Neural cell (in vitro differentiated cells): ENCODE data around the gene EXOC3L1. TPM values are rescaled to one million over a fixed set of nuclear protein-coding genes. Genes with fewer than 3 reads are reported as not detected.

Experiments used
- H2AFZ ChIP-seq: fragments of 200-600, 300-800 bp; sonication (generic), shearing (Covaris generic); 2 replicates; pipeline ENCODE4 v1.6.0; 2014; ENCODE audit warnings: low read depth, mild to moderate bottlenecking, antibody characterized with exemption, low read length, moderate library complexity
- H3F3A ChIP-seq: fragments of 200-600 bp; shearing (Covaris generic); 2 replicates; pipeline ENCODE4 v1.6.1; 2016; ENCODE audit warnings: mild to moderate bottlenecking, moderate library complexity, mixed read lengths, antibody characterized with exemption, low read length; ENCODE audit not compliant: insufficient read depth, poor library complexity, severe bottlenecking
- H3K27ac ChIP-seq: fragments of 200-600, 300-800 bp; sonication (generic), shearing (Covaris generic); 2 replicates; pipeline ENCODE4 v1.5.1; 2014; ENCODE audit warnings: mild to moderate bottlenecking, low read length, moderate library complexity
- H3K27me3 ChIP-seq: fragments of 300-800, 200-600 bp; sonication (generic), shearing (Covaris generic); 2 replicates; pipeline ENCODE4 v1.6.0; 2014; ENCODE audit warnings: mild to moderate bottlenecking, low read depth, low read length, moderate library complexity; ENCODE audit not compliant: insufficient read depth
- H3K36me3 ChIP-seq: fragments of 300-800, 200-600 bp; sonication (generic), shearing (Covaris generic); 2 replicates; pipeline ENCODE4 v1.5.1; 2014; ENCODE audit warnings: mild to moderate bottlenecking, antibody characterized with exemption, low read length, moderate library complexity; ENCODE audit not compliant: insufficient read depth
- H3K4me2 ChIP-seq: fragments of 300-800, 200-600 bp; sonication (generic), shearing (Covaris generic); 2 replicates; pipeline ENCODE4 v1.6.0; 2014; ENCODE audit warnings: mild to moderate bottlenecking, low read length
- H3K4me3 ChIP-seq: fragments of 300-800, 200-600 bp; sonication (generic), shearing (Covaris generic); 2 replicates; pipeline ENCODE4 v1.5.1; 2014; ENCODE audit warnings: mild to moderate bottlenecking, low read length, moderate library complexity
- H3K79me2 ChIP-seq: fragments of 200-600 bp; shearing (Covaris generic); replicated peaks from 2 replicates; pipeline ENCODE4 v1.6.0; 2014; ENCODE audit warnings: mild to moderate bottlenecking, low read length, moderate library complexity; ENCODE audit not compliant: insufficient read depth
- H3K9ac ChIP-seq: fragments of 300-800, 200-600 bp; sonication (generic), shearing (Covaris generic); 2 replicates; pipeline ENCODE4 v1.6.1; 2016; ENCODE audit warnings: mild to moderate bottlenecking, low read length, mixed read lengths
- H3K9me2 ChIP-seq: fragments of 200-600 bp; shearing (Covaris generic); 2 replicates; pipeline ENCODE4 v1.6.1; 2016; ENCODE audit warnings: mild to moderate bottlenecking, low read length, mixed read lengths; ENCODE audit not compliant: insufficient read depth
- H3K9me3 ChIP-seq: fragments of 200-600, 300-800 bp; sonication (generic), shearing (Covaris generic); 2 replicates; pipeline ENCODE4 v1.6.1; 2016; ENCODE audit warnings: mild to moderate bottlenecking, mixed run types, low read length, moderate library complexity, mixed read lengths
- H4K20me1 ChIP-seq: fragments of 200-600 bp; shearing (Covaris generic); 2 replicates; pipeline ENCODE4 v1.6.1; 2016; ENCODE audit warnings: mild to moderate bottlenecking, mixed run types; ENCODE audit not compliant: insufficient read depth
- EP300 ChIP-seq: fragments of 450-650 bp; conservative IDR thresholded peaks from 2 replicates; pipeline ENCODE4 v1.6.1; 2014; ENCODE audit warnings: antibody characterized with exemption, mild to moderate bottlenecking, moderate library complexity; ENCODE audit not compliant: poor library complexity, severe bottlenecking
- EZH2 ChIP-seq: fragments of 200-600, 300-800 bp; shearing (Covaris generic), sonication (generic); IDR thresholded peaks from 2 replicates; pipeline ENCODE4 v1.6.1; 2014; ENCODE audit warnings: antibody characterized with exemption, low read length, borderline replicate concordance, mild to moderate bottlenecking; ENCODE audit not compliant: insufficient read depth, poor library complexity, severe bottlenecking
- MXI1 ChIP-seq: fragments of 450-650 bp; conservative IDR thresholded peaks from 2 replicates; pipeline ENCODE4 v1.6.1; 2014; ENCODE audit warnings: antibody characterized with exemption, mild to moderate bottlenecking; ENCODE audit not compliant: poor library complexity, severe bottlenecking
- POLR2AphosphoS5 ChIP-seq: IDR thresholded peaks from 2 replicates; pipeline ENCODE4 v1.6.1; 2012
- RAD21 ChIP-seq: fragments of 450-650 bp; conservative IDR thresholded peaks from 2 replicates; pipeline ENCODE4 v1.6.1; 2014; ENCODE audit warnings: antibody characterized with exemption, mild to moderate bottlenecking, moderate library complexity
- REST ChIP-seq: IDR thresholded peaks from 2 replicates; pipeline ENCODE4 v1.6.1; 2012; ENCODE audit warnings: borderline replicate concordance
- SMC3 ChIP-seq: fragments of 450-650 bp; conservative IDR thresholded peaks from 2 replicates; pipeline ENCODE4 v1.6.1; 2014; ENCODE audit warnings: antibody characterized with exemption, mild to moderate bottlenecking, moderate library complexity; ENCODE audit not compliant: poor library complexity
- TAF1 ChIP-seq: IDR thresholded peaks from 2 replicates; pipeline ENCODE4 v1.6.1; 2012; ENCODE audit warnings: low read depth
- polyA plus RNA-seq: library from polyadenylated mRNA; depleted of rRNA; stranded (reverse); fragments of >200 nt; gene quantifications from 2 replicates; pipeline ENCODE4 v1.2.3, GENCODE V29; 2014
- TF ChIP-seq, protein P1 (sequence below): fragments of 450-650 bp; IDR thresholded peaks from 2 replicates; pipeline ENCODE4 v1.5.1; 2014; ENCODE audit warnings: antibody characterized with exemption, mild to moderate bottlenecking, moderate library complexity; ENCODE audit not compliant: poor library complexity, severe bottlenecking

The EXOC3L1 gene
- polyA plus RNA-seq, 1 donor from 2014 or later: 0.43 TPM

- TF ChIP-seq RAD21 (no peak), MXI1 (no peak), SMC3 (no peak)
Measured at GRCh38 chr16:67223992-67224391, 34.1 kb upstream of the EXOC3L1 start (continued).

DNA sequence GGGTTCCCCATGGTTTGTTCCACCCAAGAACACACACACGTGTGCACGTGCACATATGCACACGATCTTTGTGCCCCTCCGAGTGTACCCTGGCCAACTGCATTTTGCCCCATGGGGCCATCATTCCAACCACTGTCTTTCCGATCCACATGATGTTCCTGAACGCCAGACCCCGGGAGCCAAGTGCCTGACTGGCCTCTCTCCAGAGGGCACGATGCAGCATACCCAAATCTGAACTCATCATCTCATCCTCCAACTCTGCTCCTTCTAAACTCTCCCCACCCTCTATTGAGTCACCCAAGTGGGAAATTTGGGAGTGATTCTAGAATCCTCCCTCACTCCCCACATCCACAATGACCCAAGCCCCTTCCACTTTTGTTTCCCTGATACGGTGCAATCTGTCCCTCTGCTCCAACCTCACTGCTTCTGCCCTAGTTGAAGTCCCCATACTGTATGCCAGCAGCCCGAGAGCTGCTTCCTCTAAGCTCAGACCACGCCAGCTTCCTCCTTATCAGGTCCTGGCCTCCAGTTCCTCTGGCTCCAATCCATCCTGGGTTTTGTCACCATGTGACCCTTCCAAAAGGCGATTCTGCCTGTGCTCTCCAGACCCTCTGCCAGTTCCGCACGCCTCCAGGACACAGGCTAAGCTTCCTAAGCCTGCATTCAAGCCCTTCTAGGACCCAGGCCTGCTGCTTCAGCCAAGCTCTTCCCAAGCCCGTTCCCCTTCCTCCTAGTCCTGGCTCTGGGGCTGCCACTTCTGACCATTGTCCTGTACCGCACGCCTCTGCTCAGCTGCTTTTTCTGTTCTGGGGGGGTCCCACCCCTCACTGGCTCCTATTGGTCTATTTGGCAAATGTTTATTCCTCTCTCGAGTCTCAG, 26.9 kb upstream of the EXOC3L1 start:
- no peaks in the 10 kb centered on the region for H3F3A ChIP-seq
- no peaks in the 10 kb centered on the region for H3K9me2 ChIP-seq
- H4K20me1 ChIP-seq: no peaks in the 10 kb centered on the region
- no peak overlapping the region for H3K4me2 ChIP-seq
- no peak overlapping the region for H2AFZ ChIP-seq
- H3K9ac ChIP-seq: no peak overlapping the region
- no peaks in the 10 kb centered on the region for H3K36me3 ChIP-seq
- H3K79me2 ChIP-seq: no peaks in the 10 kb centered on the region
- H3K9me3 ChIP-seq: no peaks in the 10 kb centered on the region
- no peaks in the 10 kb centered on the region for H3K27me3 ChIP-seq
- no peak overlapping the region for H3K4me3 ChIP-seq
- TF ChIP-seq EZH2 (no peak), SMC3 (no peak), RAD21 (no peak), POLR2AphosphoS5 (no peak)
- no peak overlapping the region for H3K27ac ChIP-seq

DNA sequence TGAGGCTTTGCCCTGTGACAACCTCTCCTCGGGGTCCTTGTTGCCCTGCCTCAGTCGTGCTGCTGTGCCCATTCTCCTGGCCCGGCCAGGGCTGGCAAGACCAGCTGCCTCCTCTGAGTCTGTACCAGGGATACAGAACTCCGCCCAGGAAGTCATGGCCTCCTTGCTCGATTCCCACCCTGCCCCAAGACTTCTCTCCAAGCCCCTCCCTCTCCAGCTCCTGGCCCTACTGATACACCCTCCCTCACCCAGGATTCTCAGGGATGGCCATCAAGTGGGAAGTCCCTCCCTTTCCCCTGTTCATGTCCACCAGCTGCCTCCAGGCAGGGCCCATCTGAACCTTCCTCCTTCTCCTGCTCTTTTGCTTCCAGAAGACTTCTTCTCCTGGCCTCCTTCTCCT, 25.8 kb upstream of the EXOC3L1 start:
- TF ChIP-seq TAF1 (no peak), POLR2AphosphoS5 (no peak), EP300 (no peak), REST (no peak), RAD21 (no peak), SMC3 (no peak), EZH2 (no peak), MXI1 (no peak)
- TF ChIP-seq, protein P1, sequence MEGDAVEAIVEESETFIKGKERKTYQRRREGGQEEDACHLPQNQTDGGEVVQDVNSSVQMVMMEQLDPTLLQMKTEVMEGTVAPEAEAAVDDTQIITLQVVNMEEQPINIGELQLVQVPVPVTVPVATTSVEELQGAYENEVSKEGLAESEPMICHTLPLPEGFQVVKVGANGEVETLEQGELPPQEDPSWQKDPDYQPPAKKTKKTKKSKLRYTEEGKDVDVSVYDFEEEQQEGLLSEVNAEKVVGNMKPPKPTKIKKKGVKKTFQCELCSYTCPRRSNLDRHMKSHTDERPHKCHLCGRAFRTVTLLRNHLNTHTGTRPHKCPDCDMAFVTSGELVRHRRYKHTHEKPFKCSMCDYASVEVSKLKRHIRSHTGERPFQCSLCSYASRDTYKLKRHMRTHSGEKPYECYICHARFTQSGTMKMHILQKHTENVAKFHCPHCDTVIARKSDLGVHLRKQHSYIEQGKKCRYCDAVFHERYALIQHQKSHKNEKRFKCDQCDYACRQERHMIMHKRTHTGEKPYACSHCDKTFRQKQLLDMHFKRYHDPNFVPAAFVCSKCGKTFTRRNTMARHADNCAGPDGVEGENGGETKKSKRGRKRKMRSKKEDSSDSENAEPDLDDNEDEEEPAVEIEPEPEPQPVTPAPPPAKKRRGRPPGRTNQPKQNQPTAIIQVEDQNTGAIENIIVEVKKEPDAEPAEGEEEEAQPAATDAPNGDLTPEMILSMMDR: no peak
- Histone ChIP-seq H3K27ac (no peak overlapping the region), H3K27me3 (no peaks in the 10 kb centered on the region), H3K4me3 (no peak overlapping the region), H3K9ac (no peak overlapping the region), H3K36me3 (no peaks in the 10 kb centered on the region), H4K20me1 (no peaks in the 10 kb centered on the region), H3K4me2 (no peak overlapping the region), H3K79me2 (no peaks in the 10 kb centered on the region), H3F3A (no peaks in the 10 kb centered on the region), H2AFZ (no peak overlapping the region), H3K9me2 (no peaks in the 10 kb centered on the region), H3K9me3 (no peaks in the 10 kb centered on the region)
